PC-9 (cell line): ENCODE results near the gene EMX2.
"Not testable (repeated sequence)": the region's sequence is repeated elsewhere in the genome, so short reads cannot be mapped to it uniquely, and the experiment has no call there.

Experiments used
- EZH2 ChIP-seq: fragments of 200-600 bp; sonication (generic); IDR thresholded peaks from 2 replicates; pipeline ENCODE4 v1.8.0; 2017; ENCODE audit warnings: antibody characterized with exemption, low read depth
- TF ChIP-seq, protein P1 (sequence below): fragments of 200-600 bp; sonication (generic); conservative IDR thresholded peaks from 2 replicates; pipeline ENCODE4 v1.6.1; 2017; ENCODE audit warnings: mixed run types, antibody characterized with exemption, mild to moderate bottlenecking, moderate library complexity

- TF ChIP-seq, protein P1, sequence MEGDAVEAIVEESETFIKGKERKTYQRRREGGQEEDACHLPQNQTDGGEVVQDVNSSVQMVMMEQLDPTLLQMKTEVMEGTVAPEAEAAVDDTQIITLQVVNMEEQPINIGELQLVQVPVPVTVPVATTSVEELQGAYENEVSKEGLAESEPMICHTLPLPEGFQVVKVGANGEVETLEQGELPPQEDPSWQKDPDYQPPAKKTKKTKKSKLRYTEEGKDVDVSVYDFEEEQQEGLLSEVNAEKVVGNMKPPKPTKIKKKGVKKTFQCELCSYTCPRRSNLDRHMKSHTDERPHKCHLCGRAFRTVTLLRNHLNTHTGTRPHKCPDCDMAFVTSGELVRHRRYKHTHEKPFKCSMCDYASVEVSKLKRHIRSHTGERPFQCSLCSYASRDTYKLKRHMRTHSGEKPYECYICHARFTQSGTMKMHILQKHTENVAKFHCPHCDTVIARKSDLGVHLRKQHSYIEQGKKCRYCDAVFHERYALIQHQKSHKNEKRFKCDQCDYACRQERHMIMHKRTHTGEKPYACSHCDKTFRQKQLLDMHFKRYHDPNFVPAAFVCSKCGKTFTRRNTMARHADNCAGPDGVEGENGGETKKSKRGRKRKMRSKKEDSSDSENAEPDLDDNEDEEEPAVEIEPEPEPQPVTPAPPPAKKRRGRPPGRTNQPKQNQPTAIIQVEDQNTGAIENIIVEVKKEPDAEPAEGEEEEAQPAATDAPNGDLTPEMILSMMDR: not testable (repeated sequence)
- not testable (repeated sequence) for TF ChIP-seq EZH2
Observed at GRCh38 chr10:117507081-117507480, 35.5 kb upstream of the EMX2 start.
